GM12892 (cell line): ENCODE results near the gene SULT1A4.
"Not testable (repeated sequence)": the region's sequence is repeated elsewhere in the genome, so short reads cannot be mapped to it uniquely, and the experiment has no call there.

Source experiments
- POLR2A ChIP-seq: IDR thresholded peaks from 2 replicates; pipeline ENCODE4 v1.6.1; 2011; ENCODE audit warnings: low read depth, low read length, control low read depth
- TAF1 ChIP-seq: IDR thresholded peaks from 2 replicates; pipeline ENCODE4 v1.6.1; 2011; ENCODE audit warnings: low read depth, mild to moderate bottlenecking, control low read depth, low read length, borderline replicate concordance

- not testable (repeated sequence) for TF ChIP-seq POLR2A, TAF1
Measured at GRCh38 chr16:29506308-29506707, 46.6 kb downstream of the SULT1A4 start, which contains the start of gene NPIPB12.
